Skeletal muscle tissue (tissue), 4 donors: ENCODE results near the gene CLSTN3. TPM values are rescaled to one million over a fixed set of nuclear protein-coding genes. Genes with fewer than 3 reads are reported as not detected.
A peak's percentile ranks its signal among the peaks of the same experiment; 100 is the strongest.

Experiments
- H3K27ac ChIP-seq: one replicate; pipeline ENCODE4 v1.7.0; 2013; ENCODE audit warnings: mild to moderate bottlenecking, low read depth, low read length, inconsistent platforms
- H3K27me3 ChIP-seq, 3 donors: one replicate each; pipeline ENCODE4 v1.7.0; 2013; ENCODE audit warnings: low read length in 3 of 3; ENCODE audit not compliant: control insufficient read depth in 3 of 3, insufficient read depth in 3 of 3
- H3K36me3 ChIP-seq, 3 donors: one replicate each; pipeline ENCODE4 v1.7.0; 2013; ENCODE audit warnings: low read length in 3 of 3; ENCODE audit not compliant: control insufficient read depth in 3 of 3, insufficient read depth in 3 of 3
- H3K4me1 ChIP-seq, 3 donors: one replicate each; pipeline ENCODE4 v1.7.0; 2013; ENCODE audit warnings: low read length in 3 of 3, mild to moderate bottlenecking in 3 of 3; ENCODE audit not compliant: control insufficient read depth in 3 of 3, insufficient read depth in 3 of 3
- H3K4me3 ChIP-seq, 3 donors: one replicate each; pipeline ENCODE4 v1.7.0; 2013; ENCODE audit warnings: low read length in 3 of 3
- H3K9ac ChIP-seq, 3 donors: one replicate each; pipeline ENCODE4 v1.7.0; 2013; ENCODE audit warnings: low read length in 3 of 3, mild to moderate bottlenecking in 3 of 3, moderate library complexity in 2 of 3, low read depth in 1 of 3
- H3K9me3 ChIP-seq, 3 donors: one replicate each; pipeline ENCODE4 v1.7.0; 2013; ENCODE audit warnings: low read length in 3 of 3; ENCODE audit not compliant: control insufficient read depth in 3 of 3
- total RNA-seq: library from RNA; depleted of rRNA; stranded (reverse); fragments of >200 nt; gene quantifications from one replicate; pipeline ENCODE4 v1.2.3, GENCODE V29; 2014
- donor health status: Osteomylitis.

Gene CLSTN3
- total RNA-seq, 1 donor from 2014 or later: 15.1 TPM

DNA sequence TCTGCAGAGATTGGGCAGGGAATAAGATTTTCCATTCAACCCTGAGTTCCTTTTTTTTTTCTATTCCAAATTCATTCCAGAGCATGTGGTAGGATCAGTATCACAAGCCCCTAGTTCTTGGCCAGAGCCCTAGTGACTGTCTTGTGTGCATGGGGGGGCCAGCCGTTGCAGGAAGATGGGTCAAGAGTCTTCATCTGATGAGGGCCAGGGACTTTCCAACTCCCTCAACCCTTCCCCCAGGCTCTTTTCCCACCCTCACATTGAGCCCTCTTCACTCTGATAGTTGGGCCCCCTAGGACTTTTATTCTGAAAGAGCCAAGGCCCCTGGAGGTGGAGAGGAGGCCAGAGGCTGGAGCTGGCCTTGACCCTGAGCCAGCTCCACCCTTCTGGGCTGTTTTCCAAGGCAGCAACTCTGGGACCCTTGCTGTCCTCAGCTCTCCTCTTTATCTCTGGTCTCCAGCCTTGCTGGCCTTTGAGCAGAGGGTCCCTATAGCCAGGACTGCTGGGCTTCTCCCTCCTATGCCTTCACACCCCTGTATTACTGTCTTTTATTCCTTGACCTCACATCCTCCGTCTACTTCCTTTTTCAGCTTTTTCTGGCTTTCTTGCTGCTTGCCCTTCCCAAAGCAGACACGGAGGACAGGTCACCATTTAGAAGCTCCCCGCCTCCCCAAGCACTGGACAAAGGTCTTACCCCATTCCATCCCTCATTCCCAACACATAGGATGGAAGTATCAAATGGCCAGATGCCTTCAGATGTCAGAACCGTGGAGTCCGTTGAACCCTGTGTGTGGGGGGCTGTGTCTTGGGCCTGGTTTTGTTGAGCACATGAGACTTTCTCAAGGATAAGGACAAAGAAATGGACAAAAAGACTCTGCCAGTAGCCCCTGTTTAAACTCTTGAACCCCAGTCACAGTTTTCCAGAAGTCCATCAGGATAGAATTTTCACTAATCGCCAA, 7.1 kb upstream of the CLSTN3 start:
- Histone ChIP-seq H3K4me1 (peaks cover 0 to 14% (median 9%) of the 10 kb centered on the region in 3 donors), H3K9me3 (no peaks in the 10 kb centered on the region), H3K36me3 (peaks cover 0 to 3% (median 0%) of the 10 kb centered on the region in 3 donors), H3K9ac (no peak overlapping the region), H3K4me3 (peak overlapping the region in 1 of 3 donors; percentile 1), H3K27ac (peak overlapping the region; percentile 34), H3K27me3 (peaks cover 5 to 7% (median 6%) of the 10 kb centered on the region in 3 donors)

DNA sequence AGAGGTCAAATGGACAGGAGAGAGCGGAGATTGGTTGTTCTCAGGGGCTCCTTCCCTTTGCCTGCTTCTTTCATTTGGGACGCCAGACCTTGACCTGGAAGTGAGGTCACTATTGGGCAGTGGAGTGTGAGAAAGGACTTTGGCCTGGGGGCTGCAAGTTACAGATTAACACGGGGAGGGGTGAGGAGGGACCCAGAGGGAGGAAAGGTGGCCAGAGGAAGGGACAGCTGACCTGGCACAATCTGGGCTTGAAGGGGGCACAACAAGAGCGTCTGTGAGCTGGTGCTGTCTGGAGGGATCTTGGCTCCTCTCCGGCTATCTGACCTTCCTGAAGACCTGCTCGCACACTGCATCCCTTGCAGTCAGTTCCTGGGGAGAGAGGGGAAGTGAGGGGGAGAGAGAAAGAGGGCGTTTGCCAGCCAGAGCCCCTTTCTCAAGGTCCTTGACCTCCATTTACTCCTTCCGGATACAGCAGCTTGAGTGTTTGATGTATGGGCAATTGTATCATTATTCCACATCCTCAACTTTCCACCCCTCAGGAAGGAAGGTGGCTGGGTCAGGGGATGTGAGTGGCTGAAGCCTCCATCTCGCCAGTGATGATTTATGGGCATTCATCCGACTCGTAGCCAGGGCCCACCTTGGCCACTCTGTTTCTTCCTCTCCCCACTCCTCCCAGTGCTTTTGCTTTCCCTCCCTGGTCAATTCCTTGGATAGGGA, 6.2 kb upstream of the CLSTN3 start:
- peak overlapping the region; percentile 34 for H3K27ac ChIP-seq

DNA sequence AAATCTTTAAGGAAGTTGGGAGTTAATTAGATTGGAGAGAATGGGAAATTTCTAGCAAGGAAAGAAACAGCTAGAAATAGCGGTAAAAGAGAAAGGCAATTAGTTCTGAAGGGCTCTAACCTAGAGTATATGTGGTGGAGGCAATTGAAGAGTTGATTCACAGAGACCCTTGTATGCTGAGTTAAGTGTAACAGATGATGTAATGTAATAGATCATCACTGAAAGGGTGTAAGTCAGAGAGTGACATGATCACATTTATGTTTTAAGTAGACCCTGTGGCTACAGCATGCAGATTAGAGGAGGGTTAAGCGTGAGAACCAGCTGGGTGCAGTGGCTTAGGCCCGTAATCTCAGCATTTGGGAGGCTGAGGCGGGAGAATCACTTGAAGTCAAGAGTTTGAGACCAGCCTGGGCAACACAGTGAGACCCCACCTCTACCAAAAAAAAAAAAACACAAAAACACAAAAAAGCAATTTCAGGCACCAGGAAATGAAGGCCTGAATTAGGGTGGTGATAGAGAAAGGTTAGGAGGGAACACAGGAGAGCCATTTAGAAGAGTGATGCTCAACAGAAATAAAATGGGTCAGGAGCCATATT, 4.4 kb upstream of the CLSTN3 start:
- no peak overlapping the region for H3K9ac ChIP-seq
- H3K4me1 ChIP-seq: peaks cover 22 to 30% (median 30%) of the 10 kb centered on the region in 3 donors
- H3K4me3 ChIP-seq: no peak overlapping the region
- H3K36me3 ChIP-seq: no peaks in the 10 kb centered on the region
- H3K9me3 ChIP-seq: no peaks in the 10 kb centered on the region
- H3K27me3 ChIP-seq: peaks cover 21 to 25% (median 23%) of the 10 kb centered on the region in 3 donors
- H3K27ac ChIP-seq: no peak overlapping the region

More for the DNA sequence above, 6.2 kb upstream of the CLSTN3 start:
- no peaks in the 10 kb centered on the region for H3K9me3 ChIP-seq
- H3K4me3 ChIP-seq: no peak overlapping the region
- H3K4me1 ChIP-seq: peaks cover 7 to 16% (median 16%) of the 10 kb centered on the region in 3 donors
- H3K27me3 ChIP-seq: peaks cover 12 to 16% (median 15%) of the 10 kb centered on the region in 3 donors
- no peak overlapping the region for H3K9ac ChIP-seq
- no peaks in the 10 kb centered on the region for H3K36me3 ChIP-seq

DNA sequence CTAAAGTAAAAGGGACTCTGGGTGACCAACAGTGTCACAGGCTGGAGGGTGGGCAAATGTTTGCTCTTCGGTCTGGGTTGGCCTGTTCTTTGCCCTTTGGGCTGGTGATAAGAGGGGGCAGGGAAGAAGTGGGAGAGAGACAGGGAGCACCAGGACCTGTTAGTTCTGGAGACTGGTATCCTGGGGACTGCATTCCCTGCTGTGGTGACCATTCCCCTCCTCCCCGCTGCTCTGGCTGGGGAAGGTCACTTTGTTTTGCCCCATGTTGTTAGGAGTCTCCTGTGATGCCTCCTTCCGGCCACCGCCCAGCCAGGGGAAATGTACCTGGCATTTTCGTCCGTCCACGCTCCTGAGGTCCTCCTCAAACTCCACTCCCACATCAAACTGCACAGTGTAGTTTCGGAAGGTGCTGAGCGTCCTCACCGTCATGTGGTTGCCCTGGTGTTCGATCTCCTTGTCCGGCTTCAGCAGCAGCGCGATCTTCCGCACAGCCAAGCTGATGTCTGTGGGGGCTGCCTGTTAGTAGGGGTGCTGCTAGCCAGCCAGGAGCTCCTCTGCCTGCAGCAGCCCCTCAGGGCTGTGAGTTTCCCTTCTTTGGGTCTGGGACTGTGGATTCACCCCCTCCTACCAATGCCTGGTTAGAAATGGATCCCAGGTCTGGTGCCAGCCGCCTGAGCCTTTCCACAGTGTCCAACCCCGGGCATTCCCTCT, 2.1 kb upstream of the CLSTN3 start:
- no peaks in the 10 kb centered on the region for H3K36me3 ChIP-seq
- H3K9ac ChIP-seq: no peak overlapping the region
- peaks cover 21 to 33% (median 27%) of the 10 kb centered on the region in 3 donors for H3K27me3 ChIP-seq
- peaks cover 23 to 36% (median 30%) of the 10 kb centered on the region in 3 donors for H3K4me1 ChIP-seq
- H3K4me3 ChIP-seq: peak overlapping the region in 2 of 3 donors; percentile 45 to 54
- no peaks in the 10 kb centered on the region for H3K9me3 ChIP-seq
- H3K27ac ChIP-seq: no peak overlapping the region

- Histone ChIP-seq H3K4me3 (peak within 1 kb of the TSS; percentile 69 to 79 (median 70)), H3K27me3 (peaks cover 21 to 33% (median 27%) of the 10 kb centered on the region in 3 donors), H3K4me1 (peaks cover 20 to 31% (median 30%) of the 10 kb centered on the region in 3 donors), H3K9ac (peak within 1 kb of the TSS; percentile 38 to 75 (median 74)), H3K9me3 (no peaks in the 10 kb centered on the region), H3K27ac (peak within 1 kb of the TSS; percentile 56), H3K36me3 (peaks cover 0 to 4% (median under 1%) of the 10 kb centered on the region in 3 donors)
Measured at GRCh38 chr12:7128681-7129286, 1.4 kb upstream of the CLSTN3 start, which contains the start of gene RBP5. TSS of gene RBP5 (minus strand) at chr12:7128889. CDS start at chr12:7128775, 114 bp downstream.

DNA sequence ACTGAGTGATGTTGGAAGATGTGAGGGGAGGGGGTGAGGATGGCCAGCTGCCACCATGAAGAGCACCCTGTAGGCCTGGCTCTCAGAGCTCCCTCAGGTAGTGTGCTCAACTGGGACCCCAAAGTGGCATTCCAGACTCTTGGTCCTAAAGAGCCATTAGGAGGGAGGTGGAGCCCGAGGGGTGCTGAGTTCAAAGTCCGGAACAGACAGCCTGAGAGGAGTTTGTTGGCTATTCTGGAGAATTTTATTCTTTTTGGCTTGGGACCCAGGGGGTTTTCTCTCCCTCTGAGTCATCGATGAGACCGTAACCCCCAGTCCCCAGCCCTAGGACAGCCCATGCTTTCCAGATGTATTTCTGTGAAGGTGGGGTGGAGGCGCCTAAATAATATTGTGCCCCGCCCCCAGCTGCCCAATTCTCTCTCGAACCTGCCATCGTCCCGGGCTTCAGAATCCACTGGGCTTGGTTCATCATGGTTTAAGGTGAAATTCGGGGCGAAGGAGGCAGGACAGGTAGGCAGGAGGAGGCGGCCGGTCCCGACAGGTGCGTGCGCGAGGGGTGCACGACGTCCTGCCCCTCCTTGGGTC, 792 bp upstream of the CLSTN3 start:
- Histone ChIP-seq H3K4me3 (peak overlapping the region; percentile 69 to 79 (median 70)), H3K9me3 (no peaks in the 10 kb centered on the region), H3K4me1 (peaks cover 20 to 30% (median 30%) of the 10 kb centered on the region in 3 donors), H3K27ac (peak overlapping the region; percentile 56), H3K9ac (peak overlapping the region; percentile 38 to 75 (median 74)), H3K27me3 (peaks cover 21 to 33% (median 27%) of the 10 kb centered on the region in 3 donors), H3K36me3 (peaks cover 0 to 4% (median 4%) of the 10 kb centered on the region in 3 donors)

GRCh38 chr12:7130701-7131501, 730 bp downstream of the CLSTN3 start:
- peak overlapping the region; percentile 61 to 70 (median 65) for H3K9ac ChIP-seq
- peaks cover 21 to 33% (median 27%) of the 10 kb centered on the region in 3 donors for H3K27me3 ChIP-seq
- H3K4me1 ChIP-seq: peaks cover 20 to 30% (median 30%) of the 10 kb centered on the region in 3 donors
- peak overlapping the region; percentile 70 to 75 (median 72) for H3K4me3 ChIP-seq
- no peaks in the 10 kb centered on the region for H3K9me3 ChIP-seq
- peaks cover 0 to 18% (median 4%) of the 10 kb centered on the region in 3 donors for H3K36me3 ChIP-seq
- peak overlapping the region; percentile 56 for H3K27ac ChIP-seq

GRCh38 chr12:7131502-7131866, 1.3 kb downstream of the CLSTN3 start:
- no peak overlapping the region for H3K27ac ChIP-seq
- peak overlapping the region in 2 of 3 donors; percentile 0 to 70 for H3K4me3 ChIP-seq
- H3K9ac ChIP-seq: no peak overlapping the region
- H3K9me3 ChIP-seq: no peaks in the 10 kb centered on the region
- peaks cover 20 to 30% (median 30%) of the 10 kb centered on the region in 3 donors for H3K4me1 ChIP-seq
- H3K27me3 ChIP-seq: peaks cover 21 to 33% (median 27%) of the 10 kb centered on the region in 3 donors
- peaks cover 0 to 24% (median 4%) of the 10 kb centered on the region in 3 donors for H3K36me3 ChIP-seq
